GM23338 (cell line): ENCODE data around the gene ADH1C.

Experiments used
- CTCF ChIP-seq, 2 experiments: fragments of 200-600 bp in 1 of 2; sonication (generic) in 1 of 2; conservative IDR thresholded peaks; 2 replicates each; pipeline versions ENCODE4 v1.5.1 to v1.6.1; 2016 to 2017; ENCODE audit warnings: antibody characterized with exemption in 2 of 2, low read depth in 2 of 2, mild to moderate bottlenecking in 2 of 2, moderate library complexity in 1 of 2
- POLR2AphosphoS5 ChIP-seq: IDR thresholded peaks from 2 replicates; pipeline ENCODE4 v1.6.1; 2016; ENCODE audit warnings: antibody characterized with exemption, low read depth
- REST ChIP-seq: IDR thresholded peaks from one replicate; pipeline ENCODE4 v1.6.1; 2018; ENCODE audit warnings: antibody characterized with exemption; ENCODE audit not compliant: unreplicated experiment

DNA sequence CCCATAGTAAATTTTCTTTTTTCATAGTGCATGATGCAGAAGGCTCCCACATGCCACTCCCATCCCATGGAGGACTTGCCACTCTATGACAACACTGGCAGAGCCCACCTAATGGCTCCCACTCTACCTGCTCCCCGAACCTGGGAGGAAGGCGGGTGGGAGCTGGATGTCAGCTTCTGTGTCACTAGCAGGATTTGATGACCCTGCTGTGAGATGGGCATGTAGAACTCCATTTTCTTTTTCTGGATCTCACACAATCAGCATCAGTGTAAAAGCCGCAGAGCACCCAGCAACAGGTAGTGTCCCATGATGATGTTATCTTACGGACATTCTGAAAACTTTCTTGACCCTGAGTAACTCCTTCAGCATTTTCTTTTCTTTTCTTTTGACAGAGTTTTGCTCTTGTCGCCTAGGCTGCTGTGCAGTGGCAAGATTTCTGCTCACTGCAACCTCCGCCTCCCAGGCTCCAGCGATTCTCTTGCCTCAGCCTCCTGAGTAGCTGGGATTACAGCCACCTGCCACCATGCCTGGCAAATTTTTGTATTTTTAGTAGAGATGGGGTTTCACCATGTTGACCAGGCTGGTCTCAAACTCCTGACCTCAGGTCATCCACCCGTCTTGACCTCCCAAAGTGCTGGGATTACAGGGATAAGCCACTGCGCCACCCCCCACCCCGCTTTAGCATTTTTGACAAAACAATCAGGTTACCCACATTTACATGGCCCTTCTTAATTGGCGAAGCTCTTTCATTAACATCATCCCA, 46.7 kb downstream of the ADH1C start:
- TF ChIP-seq CTCF (conservative IDR thresholded peaks at IDR 0.05; ENCODE audit: low read depth in 2 of 2) (no peak), POLR2AphosphoS5 (no peak), REST (no peak)
